ENCODE measurements around the gene SLAMF1.
"Not testable (repeated sequence)": the region's sequence is repeated elsewhere in the genome, so short reads cannot be mapped to it uniquely, and the experiment has no call there.

Gene SLAMF1

GRCh38 chr1:160605792-160606479, 40.9 kb downstream of the SLAMF1 start:
- no peak for TF ChIP-seq CTCF (IDR thresholded peaks at IDR 0.05; ENCODE audit: low read length, missing control alignments)
- no peak overlapping the region for H3K4me3 ChIP-seq (replicated peaks; ENCODE audit: low read depth, low read length)
- no peak for DNase-seq (ENCODE audit: low read depth)

GRCh38 chr1:160605205-160605604, 41.6 kb downstream of the SLAMF1 start:
- H3K4me3 ChIP-seq (replicated peaks; ENCODE audit: low read depth, low read length) = no peak overlapping the region
- TF ChIP-seq CTCF (IDR thresholded peaks at IDR 0.05; ENCODE audit: low read length, missing control alignments) = no peak
- no peak for DNase-seq (ENCODE audit: low read depth)

- TF ChIP-seq CTCF (IDR thresholded peaks at IDR 0.05; ENCODE audit: low read length, missing control alignments) = no peak
- no peak for DNase-seq (ENCODE audit: low read depth)
- no peak overlapping the region for H3K4me3 ChIP-seq (replicated peaks; ENCODE audit: low read depth, low read length)
These were observed 49.1 kb downstream of the SLAMF1 start for GRCh38 chr1:160597705-160598104.

- no peak overlapping the region for H3K4me3 ChIP-seq (replicated peaks; ENCODE audit: low read depth, low read length)
- no peak for DNase-seq (ENCODE audit: low read depth)
- TF ChIP-seq CTCF (IDR thresholded peaks at IDR 0.05; ENCODE audit: low read length, missing control alignments) = no peak
These were observed 49.8 kb downstream of the SLAMF1 start for GRCh38 chr1:160597051-160597450.

GRCh38 chr1:160590488-160590887, 56.4 kb downstream of the SLAMF1 start:
- no peak overlapping the region for H3K4me3 ChIP-seq (replicated peaks; ENCODE audit: low read depth, low read length)
- TF ChIP-seq CTCF (IDR thresholded peaks at IDR 0.05; ENCODE audit: low read length, missing control alignments) = no peak
- no peak for DNase-seq (ENCODE audit: low read depth)

- H3K4me3 ChIP-seq (replicated peaks; ENCODE audit: low read depth, low read length) = no peak overlapping the region
- no peak for TF ChIP-seq CTCF (IDR thresholded peaks at IDR 0.05; ENCODE audit: low read length, missing control alignments)
- DNase-seq (ENCODE audit: low read depth) = no peak
These were observed 58.4 kb downstream of the SLAMF1 start for GRCh38 chr1:160588468-160588867.

- TF ChIP-seq CTCF (IDR thresholded peaks at IDR 0.05; ENCODE audit: low read length, missing control alignments) = no peak
- DNase-seq (ENCODE audit: low read depth) = no peak
- no peak overlapping the region for H3K4me3 ChIP-seq (replicated peaks; ENCODE audit: low read depth, low read length)
These were observed 62.1 kb downstream of the SLAMF1 start for GRCh38 chr1:160584784-160585183.

GRCh38 chr1:160582976-160583375, 63.9 kb downstream of the SLAMF1 start:
- H3K4me3 ChIP-seq (replicated peaks; ENCODE audit: low read depth, low read length); DNase-seq (ENCODE audit: low read depth): not testable (repeated sequence)

Data from fibroblast of pulmonary artery (primary cell).